Right ventricle myocardium inferior (tissue), 1 donor: ENCODE measurements around the gene USP15. TPM values are rescaled to one million over a fixed set of nuclear protein-coding genes. Genes with fewer than 3 reads are reported as not detected.
"Not testable (repeated sequence)": the region's sequence is repeated elsewhere in the genome, so short reads cannot be mapped to it uniquely, and the experiment has no call there.

ENCODE experiments used
- ATAC-seq: fragments of 200-7000 bp; cut with Tn5 transposase; one replicate; pipeline ENCODE4 v1.9.1; 2020; ENCODE audit warnings: mild to moderate bottlenecking, moderate library complexity
- DNase-seq: peaks from one replicate; pipeline ENCODE4 v3.0.0; 2021; ENCODE audit errors: missing footprints
- intact Hi-C: fragments of 100-400 bp; cut with DNase I; formaldehyde crosslinking; loops from one replicate; pipeline ENCODE4 v1.11.0; 2022
- total RNA-seq: library from RNA; stranded (reverse); fragmentation: NEBNext Ultra II Directional; extraction: Animal tissue kit (Norgen Biotek cat#: 25700); gene quantifications from one replicate; pipeline ENCODE4 v1.2.1, GENCODE V29; 2021
- donor health status: DM: no; HTN: yes; CAD: no; lungs with severe emphysema.

The USP15 gene
- total RNA-seq, 1 donor from 2014 or later, result 50.7 TPM

GRCh38 chr12:62461171-62461837, 201.1 kb downstream of the USP15 start:
- ATAC-seq, DNase-seq, intact Hi-C loops: not testable (repeated sequence)

- ATAC-seq, intact Hi-C loops, DNase-seq: not testable (repeated sequence)
These were observed 203.0 kb downstream of the USP15 start for GRCh38 chr12:62463252-62463651.

Other genes starting within 250 kb of the USP15 start
- gene MON2, start 206.4 kb downstream of the USP15 start, total RNA-seq, result 14.3 TPM